ENCODE measurements around the gene FXYD3.

Gene FXYD3

GRCh38 chr19:35170359-35171061 lies 54.9 kb downstream of the FXYD3 start:
- no peak for TF ChIP-seq ZNF274 (IDR thresholded peaks at IDR 0.05; ENCODE audit: low read depth, low read length)
- no peak overlapping the region for H3K4me3 ChIP-seq (ENCODE audit: low read length)

GRCh38 chr19:35171730-35172129 lies 56.1 kb downstream of the FXYD3 start:
- TF ChIP-seq ZNF274 (IDR thresholded peaks at IDR 0.05; ENCODE audit: low read depth, low read length) = no peak

More at GRCh38 chr19:35171730-35172129, 56.1 kb downstream of the FXYD3 start:
- H3K4me3 ChIP-seq (ENCODE audit: low read length) = no peak overlapping the region
